A549 (cell line): ENCODE data around the gene DNAI4. TPM values are rescaled to one million over a fixed set of nuclear protein-coding genes. Genes with fewer than 3 reads are reported as not detected.
"Not testable (repeated sequence)": the region's sequence is repeated elsewhere in the genome, so short reads cannot be mapped to it uniquely, and the experiment has no call there.

Experiments
- ATAC-seq, 2 experiments: fragments of 200-7000 bp in 1 of 2; fragments of >200 bp in 1 of 2; cut with Nextera tagmentation in 1 of 2; cut with Tn5 transposase in 1 of 2; 3 replicates each; pipeline versions ENCODE4 v1.8.0 to v1.9.1; 2018 to 2020; ENCODE audit warnings: mild to moderate bottlenecking in 1 of 2, moderate library complexity in 1 of 2
- CTCF ChIA-PET: fragments of 300-600 bp; sonication (Branson Sonifier 250); formaldehyde crosslinking; extraction: SDS; loops from one replicate; lab custom pipeline; 2021; ENCODE audit warnings: antibody characterized with exemption, inconsistent platforms; lab: Yijun Ruan, JAX
- POLR2A ChIA-PET: fragments of 350-600 bp; formaldehyde crosslinking; extraction: SDS; loops from one replicate; lab custom pipeline; 2021; ENCODE audit warnings: antibody characterized with exemption, inconsistent platforms; lab: Yijun Ruan, JAX
- DNase-seq, 2 experiments: peaks; one replicate each; pipeline versions ENCODE4 v3.0.0 to v3.0.0-alpha.2; 2011 to 2016; ENCODE audit warnings: low read depth in 1 of 2, low spot score in 1 of 2
- FAIRE-seq: peaks from 2 replicates; lab custom pipeline; 2011; peaks lifted over from hg19 to GRCh38; lab: Jason Lieb, UNC
- H3K27ac ChIP-seq, 2 experiments: fragments of >200 bp; sonication (Bioruptor Twin); formaldehyde crosslinking; 3 replicates each; pipeline ENCODE4 v1.5.1; 2016 to 2017
- H3K4me1 ChIP-seq: fragments of >200 bp; sonication (Bioruptor Twin); formaldehyde crosslinking; 3 replicates; pipeline ENCODE4 v1.6.1; 2016
- H3K4me2 ChIP-seq: fragments of >200 bp; sonication (Bioruptor Twin); formaldehyde crosslinking; 3 replicates; pipeline ENCODE4 v1.6.1; 2016
- H3K4me3 ChIP-seq: fragments of >200 bp; sonication (Bioruptor Twin); formaldehyde crosslinking; 3 replicates; pipeline ENCODE4 v1.5.1; 2016
- H3K9me3 ChIP-seq: fragments of >200 bp; sonication (Bioruptor Twin); formaldehyde crosslinking; 3 replicates; pipeline ENCODE4 v1.6.1; 2016
- CBX2 ChIP-seq: fragments of 200-600 bp; sonication (generic); IDR thresholded peaks from 2 replicates; pipeline ENCODE4 v1.6.1; 2016; ENCODE audit warnings: low read depth, mild to moderate bottlenecking, borderline replicate concordance
- CHD2 ChIP-seq: fragments of 150-350 bp; IDR thresholded peaks from 2 replicates; pipeline ENCODE4 v1.6.1; 2014; ENCODE audit warnings: low read length; ENCODE audit not compliant: partially characterized antibody
- FOSB ChIP-seq: fragments of 250-450 bp; sonication (Bioruptor Pico); IDR thresholded peaks from 2 replicates; pipeline ENCODE4 v1.5.0; 2020; ENCODE audit warnings: mild to moderate bottlenecking, moderate library complexity
- GATA3 ChIP-seq: IDR thresholded peaks from 2 replicates; pipeline ENCODE4 v1.6.1; 2012; ENCODE audit warnings: borderline replicate concordance
- HEYL ChIP-seq: fragments of 250-450 bp; sonication (Bioruptor Pico); IDR thresholded peaks from 2 replicates; pipeline ENCODE4 v1.8.0; 2021; ENCODE audit warnings: mild to moderate bottlenecking, moderate library complexity
- KDM5A ChIP-seq: fragments of 200-600 bp; sonication (generic); IDR thresholded peaks from 2 replicates; pipeline ENCODE4 v1.6.1; 2016; ENCODE audit warnings: antibody characterized with exemption, mild to moderate bottlenecking
- MAX ChIP-seq: IDR thresholded peaks from 2 replicates; pipeline ENCODE4 v1.6.1; 2012
- NFE2L2 ChIP-seq: fragments of 150-350 bp; conservative IDR thresholded peaks from 2 replicates; pipeline ENCODE4 v1.6.1; 2014; ENCODE audit warnings: low read length
- NR3C1 ChIP-seq: fragments of >200 bp; sonication (Bioruptor Twin); formaldehyde crosslinking; IDR thresholded peaks from 3 replicates; pipeline ENCODE4 v1.6.1; 2017
- PHF8 ChIP-seq: fragments of 200-600 bp; sonication (generic); IDR thresholded peaks from 2 replicates; pipeline ENCODE4 v1.6.1; 2016; ENCODE audit warnings: low read depth, mild to moderate bottlenecking, antibody characterized with exemption, moderate library complexity, borderline replicate concordance
- POLR2AphosphoS2 ChIP-seq: conservative IDR thresholded peaks from 2 replicates; pipeline ENCODE4 v1.6.1; 2012; ENCODE audit warnings: low read length, improper control_type of control experiment, inconsistent platforms
- REST ChIP-seq: fragments of 200-600 bp; sonication (generic); IDR thresholded peaks from 2 replicates; pipeline ENCODE4 v1.6.1; 2016; ENCODE audit warnings: antibody characterized with exemption, mild to moderate bottlenecking, moderate library complexity
- RFX5 ChIP-seq: fragments of 450-650 bp; IDR thresholded peaks from 2 replicates; pipeline ENCODE4 v1.7.1; 2014; ENCODE audit warnings: antibody characterized with exemption, mild to moderate bottlenecking, moderate library complexity
- SMC3 ChIP-seq: fragments of >200 bp; sonication (Bioruptor Twin); formaldehyde crosslinking; IDR thresholded peaks from 3 replicates; pipeline ENCODE4 v1.6.1; 2018; ENCODE audit warnings: inconsistent platforms
- WGBS: methylation state at CpG from one replicate; pipeline ENCODE4 v1.1.6; 2017; ENCODE audit errors: missing lambda C conversion rate; 5-methylcytosine and 5-hydroxymethylcytosine counted together
- polyA plus RNA-seq, 4 experiments: library from polyadenylated mRNA; depleted of rRNA in 3 of 4; stranded (reverse); fragments of >200 nt; fragmentation: RNase III in 1 of 4; extraction: RNeasy Plus Mini Kit Qiagen cat#74134 plus additional on column Dnase treatment in 1 of 4; gene quantifications; 2 replicates in 3 of 4; 3 replicates in 1 of 4; pipeline ENCODE4 v1.2.3, GENCODE V29; 2011 to 2017
- TF ChIP-seq, protein P1 (sequence below): fragments of >200 bp; sonication (Bioruptor Twin); formaldehyde crosslinking; IDR thresholded peaks from 3 replicates; pipeline ENCODE4 v1.5.1; 2016

Gene DNAI4
- polyA plus RNA-seq, 2 of the 4 experiments (the other 2 are of a cell fraction) = 1.3 to 4.7 TPM

- TF ChIP-seq, protein P1, sequence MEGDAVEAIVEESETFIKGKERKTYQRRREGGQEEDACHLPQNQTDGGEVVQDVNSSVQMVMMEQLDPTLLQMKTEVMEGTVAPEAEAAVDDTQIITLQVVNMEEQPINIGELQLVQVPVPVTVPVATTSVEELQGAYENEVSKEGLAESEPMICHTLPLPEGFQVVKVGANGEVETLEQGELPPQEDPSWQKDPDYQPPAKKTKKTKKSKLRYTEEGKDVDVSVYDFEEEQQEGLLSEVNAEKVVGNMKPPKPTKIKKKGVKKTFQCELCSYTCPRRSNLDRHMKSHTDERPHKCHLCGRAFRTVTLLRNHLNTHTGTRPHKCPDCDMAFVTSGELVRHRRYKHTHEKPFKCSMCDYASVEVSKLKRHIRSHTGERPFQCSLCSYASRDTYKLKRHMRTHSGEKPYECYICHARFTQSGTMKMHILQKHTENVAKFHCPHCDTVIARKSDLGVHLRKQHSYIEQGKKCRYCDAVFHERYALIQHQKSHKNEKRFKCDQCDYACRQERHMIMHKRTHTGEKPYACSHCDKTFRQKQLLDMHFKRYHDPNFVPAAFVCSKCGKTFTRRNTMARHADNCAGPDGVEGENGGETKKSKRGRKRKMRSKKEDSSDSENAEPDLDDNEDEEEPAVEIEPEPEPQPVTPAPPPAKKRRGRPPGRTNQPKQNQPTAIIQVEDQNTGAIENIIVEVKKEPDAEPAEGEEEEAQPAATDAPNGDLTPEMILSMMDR = no peak
- TF ChIP-seq RFX5 = no peak
- no peak for TF ChIP-seq CBX2
- no peak for TF ChIP-seq REST
Observed at GRCh38 chr1:66889030-66889429, 35.6 kb downstream of the DNAI4 start (continued).

- FAIRE-seq = no peak
- Histone ChIP-seq H3K27ac (no peak overlapping the region), H3K4me3 (no peak overlapping the region)
- POLR2A ChIA-PET = no interaction called here
- TF ChIP-seq CHD2 = no peak
- TF ChIP-seq, all 56 proteins: peak for 0
- Histone ChIP-seq H3K9me3 (no peaks in the 10 kb centered on the region), H3K4me1 (no peaks in the 10 kb centered on the region), H3K4me2 (no peak overlapping the region)
- CTCF ChIA-PET = no interaction called here
- DNase-seq = no peak
- no peak for ATAC-seq
- WGBS = 7% methylated on average over 1 of the region's 1 CpG
Observed at GRCh38 chr1:66876664-66877063, 48.0 kb downstream of the DNAI4 start.

- Histone ChIP-seq H3K4me2 (no peak overlapping the region), H3K4me3 (no peak overlapping the region), H3K9me3 (no peaks in the 10 kb centered on the region), H3K4me1 (no peaks in the 10 kb centered on the region), H3K27ac (no peak overlapping the region)
- no peak for DNase-seq
- no peak for FAIRE-seq
- no peak for TF ChIP-seq POLR2AphosphoS2
- no peak for TF ChIP-seq HEYL (CRISPR knock-in tag)
- no peak for TF ChIP-seq NFE2L2
- no peak for TF ChIP-seq KDM5A
- TF ChIP-seq MAX = no peak
- no peak for TF ChIP-seq GATA3
- ChIA-PET POLR2A (no interaction called here), CTCF (interaction anchor here (0.9 kb wide), 1 partner anchor 62 kb away, joined by 3 read pairs; no protein-coding TSS in a partner anchor)
- WGBS = 70% methylated on average over 5 of the region's 5 CpGs
- ATAC-seq = no peak
Observed at GRCh38 chr1:66873111-66873510, 51.5 kb downstream of the DNAI4 start.

GRCh38 chr1:66872024-66872423 is 52.6 kb downstream of the DNAI4 start:
- FAIRE-seq, H3K4me1 ChIP-seq, H3K27ac ChIP-seq, H3K4me2 ChIP-seq, H3K4me3 ChIP-seq, POLR2A ChIA-PET, DNase-seq, ATAC-seq, H3K9me3 ChIP-seq, CTCF ChIA-PET: not testable (repeated sequence)
- 71% methylated on average over 7 of the region's 7 CpGs for WGBS

GRCh38 chr1:66867501-66867900 is 57.2 kb downstream of the DNAI4 start:
- ChIA-PET POLR2A (no interaction called here), CTCF (interaction anchor here (1.0 kb wide), 1 partner anchor 102 kb away, joined by 3 read pairs; no protein-coding TSS in a partner anchor)
- TF ChIP-seq FOSB (CRISPR knock-in tag) = no peak
- no peak for TF ChIP-seq PHF8
- no peak for TF ChIP-seq SMC3
- no peak for TF ChIP-seq NR3C1
- TF ChIP-seq RFX5 = no peak
- FAIRE-seq (no peak), ATAC-seq (no peak), DNase-seq (no peak)
- 24% methylated on average over 2 of the region's 2 CpGs for WGBS
- Histone ChIP-seq H3K4me2 (no peak overlapping the region), H3K4me1 (no peaks in the 10 kb centered on the region), H3K9me3 (no peaks in the 10 kb centered on the region), H3K4me3 (no peak overlapping the region), H3K27ac (no peak overlapping the region)
